Measurements from ENCODE around the gene CARS1. TPM values are rescaled to one million over a fixed set of nuclear protein-coding genes. Genes with fewer than 3 reads are reported as not detected.
A peak's percentile ranks its signal among the peaks of the same experiment; 100 is the strongest.

CARS1 gene
- total RNA-seq, 1 experiment from 2014 or later = 120 TPM

DNA sequence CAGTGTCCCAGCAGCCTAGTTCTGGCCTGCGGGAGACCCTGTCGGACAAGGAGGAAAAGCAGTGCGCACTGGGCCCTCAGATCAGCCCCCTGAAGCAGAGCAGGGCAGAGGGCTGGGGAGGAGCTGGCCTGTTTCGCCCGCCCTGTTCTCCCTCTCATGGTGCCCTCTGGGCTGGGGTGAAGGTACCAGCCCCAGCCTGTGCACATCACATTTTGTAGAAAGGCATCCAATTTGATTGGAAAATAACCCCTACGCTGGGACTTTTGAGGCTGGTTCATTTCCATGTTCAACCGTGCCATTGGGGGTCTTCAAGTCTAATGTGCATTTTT, 64.3 kb downstream of the CARS1 start:
- in situ Hi-C loops (cut with HindIII; ENCODE audit: low pct_unique_long_range_greater_than_20kb, low sequenced_read_pairs) (no loop called here), intact Hi-C loops (cut with micrococcal nuclease; ENCODE audit: unreplicated experiment) (no loop called here)
- no peak for TF ChIP-seq POLR2AphosphoS5 (IDR thresholded peaks at IDR 0.05; ENCODE audit: low read depth, low read length)
- no peak for TF ChIP-seq TCF7L2 (IDR thresholded peaks at IDR 0.05; ENCODE audit: low read depth, low read length)
- TF ChIP-seq, protein P1, sequence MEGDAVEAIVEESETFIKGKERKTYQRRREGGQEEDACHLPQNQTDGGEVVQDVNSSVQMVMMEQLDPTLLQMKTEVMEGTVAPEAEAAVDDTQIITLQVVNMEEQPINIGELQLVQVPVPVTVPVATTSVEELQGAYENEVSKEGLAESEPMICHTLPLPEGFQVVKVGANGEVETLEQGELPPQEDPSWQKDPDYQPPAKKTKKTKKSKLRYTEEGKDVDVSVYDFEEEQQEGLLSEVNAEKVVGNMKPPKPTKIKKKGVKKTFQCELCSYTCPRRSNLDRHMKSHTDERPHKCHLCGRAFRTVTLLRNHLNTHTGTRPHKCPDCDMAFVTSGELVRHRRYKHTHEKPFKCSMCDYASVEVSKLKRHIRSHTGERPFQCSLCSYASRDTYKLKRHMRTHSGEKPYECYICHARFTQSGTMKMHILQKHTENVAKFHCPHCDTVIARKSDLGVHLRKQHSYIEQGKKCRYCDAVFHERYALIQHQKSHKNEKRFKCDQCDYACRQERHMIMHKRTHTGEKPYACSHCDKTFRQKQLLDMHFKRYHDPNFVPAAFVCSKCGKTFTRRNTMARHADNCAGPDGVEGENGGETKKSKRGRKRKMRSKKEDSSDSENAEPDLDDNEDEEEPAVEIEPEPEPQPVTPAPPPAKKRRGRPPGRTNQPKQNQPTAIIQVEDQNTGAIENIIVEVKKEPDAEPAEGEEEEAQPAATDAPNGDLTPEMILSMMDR (IDR thresholded peaks at IDR 0.05) = no peak
- TF ChIP-seq, protein P2, sequence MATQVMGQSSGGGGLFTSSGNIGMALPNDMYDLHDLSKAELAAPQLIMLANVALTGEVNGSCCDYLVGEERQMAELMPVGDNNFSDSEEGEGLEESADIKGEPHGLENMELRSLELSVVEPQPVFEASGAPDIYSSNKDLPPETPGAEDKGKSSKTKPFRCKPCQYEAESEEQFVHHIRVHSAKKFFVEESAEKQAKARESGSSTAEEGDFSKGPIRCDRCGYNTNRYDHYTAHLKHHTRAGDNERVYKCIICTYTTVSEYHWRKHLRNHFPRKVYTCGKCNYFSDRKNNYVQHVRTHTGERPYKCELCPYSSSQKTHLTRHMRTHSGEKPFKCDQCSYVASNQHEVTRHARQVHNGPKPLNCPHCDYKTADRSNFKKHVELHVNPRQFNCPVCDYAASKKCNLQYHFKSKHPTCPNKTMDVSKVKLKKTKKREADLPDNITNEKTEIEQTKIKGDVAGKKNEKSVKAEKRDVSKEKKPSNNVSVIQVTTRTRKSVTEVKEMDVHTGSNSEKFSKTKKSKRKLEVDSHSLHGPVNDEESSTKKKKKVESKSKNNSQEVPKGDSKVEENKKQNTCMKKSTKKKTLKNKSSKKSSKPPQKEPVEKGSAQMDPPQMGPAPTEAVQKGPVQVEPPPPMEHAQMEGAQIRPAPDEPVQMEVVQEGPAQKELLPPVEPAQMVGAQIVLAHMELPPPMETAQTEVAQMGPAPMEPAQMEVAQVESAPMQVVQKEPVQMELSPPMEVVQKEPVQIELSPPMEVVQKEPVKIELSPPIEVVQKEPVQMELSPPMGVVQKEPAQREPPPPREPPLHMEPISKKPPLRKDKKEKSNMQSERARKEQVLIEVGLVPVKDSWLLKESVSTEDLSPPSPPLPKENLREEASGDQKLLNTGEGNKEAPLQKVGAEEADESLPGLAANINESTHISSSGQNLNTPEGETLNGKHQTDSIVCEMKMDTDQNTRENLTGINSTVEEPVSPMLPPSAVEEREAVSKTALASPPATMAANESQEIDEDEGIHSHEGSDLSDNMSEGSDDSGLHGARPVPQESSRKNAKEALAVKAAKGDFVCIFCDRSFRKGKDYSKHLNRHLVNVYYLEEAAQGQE (IDR thresholded peaks at IDR 0.05; ENCODE audit: insufficient read depth in 1 of 2, low read depth in 2 of 2, low read length in 1 of 2) = no peak
- no peak for TF ChIP-seq SIN3A (IDR thresholded peaks at IDR 0.05; ENCODE audit: borderline replicate concordance, insufficient read depth, low read depth, low read length)
- peak overlapping the region; percentile 97 for H3K27ac ChIP-seq (ENCODE audit: low read length)
- H3K36me3 ChIP-seq (ENCODE audit: control insufficient read depth, insufficient read depth, low read length) = no peaks in the 10 kb centered on the region; the same call in none of the 2 replicates
- H3K27me3 ChIP-seq (ENCODE audit: control insufficient read depth, insufficient read depth, low read length) = no peaks in the 10 kb centered on the region
- no peaks in the 10 kb centered on the region for H3K9me3 ChIP-seq (ENCODE audit: control insufficient read depth, insufficient read depth, low read depth, low read length)
- BruUV-seq (replicated peaks) = no TSS peak
- ChIA-PET POLR2A (no interaction called here), CTCF (no interaction called here)
- H3K4me3 ChIP-seq (ENCODE audit: low read depth in 2 of 2, low read length in 2 of 2) = peak overlapping the region; percentile 65 to 85
- DNase-seq (ENCODE audit: low read depth, low spot score) (no peak), ATAC-seq (peak; percentile 44)
- H3K4me1 ChIP-seq (ENCODE audit: control insufficient read depth, insufficient read depth, low read length) = peaks cover 33% of the 10 kb centered on the region

DNA sequence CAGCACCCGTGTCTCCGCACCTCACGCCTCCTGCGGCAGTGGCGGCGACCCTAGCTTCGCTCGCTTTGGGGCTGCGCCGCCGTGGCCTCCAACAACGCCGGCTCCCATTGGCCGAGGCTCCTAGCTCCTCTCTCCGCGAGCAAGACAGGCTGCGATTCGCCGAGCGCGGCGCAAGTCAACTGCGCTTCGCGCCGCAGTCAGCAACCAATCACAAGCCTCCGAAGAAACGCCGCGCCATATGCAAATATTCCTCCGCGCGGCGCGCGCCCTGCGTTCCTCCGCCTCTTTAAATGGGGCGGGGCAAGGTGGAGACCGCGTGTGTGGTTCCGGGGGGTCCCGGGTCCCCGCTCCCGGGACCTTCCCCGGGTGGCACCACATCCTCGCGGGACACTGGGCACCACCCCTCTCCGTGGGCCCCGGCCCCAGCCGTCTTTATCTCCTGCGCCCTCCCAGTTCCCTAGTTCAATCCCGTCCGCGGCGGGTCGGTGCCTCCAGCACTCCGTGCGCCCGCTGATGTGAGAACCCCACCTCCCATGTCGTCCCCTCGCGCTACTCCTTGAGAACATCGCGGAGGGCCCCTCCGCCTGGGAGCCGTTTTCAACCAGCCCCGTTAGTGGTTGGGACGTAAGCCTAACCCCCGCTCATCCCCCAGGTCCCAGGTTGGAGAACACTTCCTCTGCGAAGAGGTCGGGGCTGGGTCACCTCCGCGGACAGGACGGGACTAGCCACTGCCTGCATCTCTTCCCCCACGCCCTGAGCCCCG, 64.8 kb downstream of the CARS1 start, which contains the start of gene NAP1L4:
NAP1L4 (minus strand) TSS at position 96 of the 763 bp plus-strand sequence. CDS start 13,109 bp downstream, outside the sequence.
- ChIA-PET POLR2A (interaction anchor here (0.6 to 1.0 kb wide), 6 partner anchors 11 to 223 kb away, joined by 3 to 5 read pairs (median 3); no protein-coding TSS in a partner anchor), CTCF (interaction anchor here (0.6 to 1.3 kb wide), 3 partner anchors 18 to 247 kb away, joined by 3 to 4 read pairs (median 3); no protein-coding TSS in a partner anchor)
- H3K36me3 ChIP-seq (ENCODE audit: control insufficient read depth, insufficient read depth, low read length) = no peaks in the 10 kb centered on the region; the same call in none of the 2 replicates
- no peaks in the 10 kb centered on the region for H3K27me3 ChIP-seq (ENCODE audit: control insufficient read depth, insufficient read depth, low read length)
- DNase-seq (ENCODE audit: low read depth, low spot score) = peak; percentile 92
- peak; percentile 94 for ATAC-seq
- H3K9me3 ChIP-seq (ENCODE audit: control insufficient read depth, insufficient read depth, low read depth, low read length) = no peaks in the 10 kb centered on the region
- in situ Hi-C loops (cut with HindIII; ENCODE audit: low pct_unique_long_range_greater_than_20kb, low sequenced_read_pairs) (no loop called here), intact Hi-C loops (cut with micrococcal nuclease; ENCODE audit: unreplicated experiment) (no loop called here)
- BruUV-seq (replicated peaks) = TSS peak; percentile 95
- H3K27ac ChIP-seq (ENCODE audit: low read length) = peak within 1 kb of the TSS; percentile 97
- H3K4me1 ChIP-seq (ENCODE audit: control insufficient read depth, insufficient read depth, low read length) = peaks cover 35% of the 10 kb centered on the region
- TF ChIP-seq, protein P2 (IDR thresholded peaks at IDR 0.05; ENCODE audit: insufficient read depth in 1 of 2, low read depth in 2 of 2, low read length in 1 of 2) = no peak
- TF ChIP-seq POLR2AphosphoS5 (IDR thresholded peaks at IDR 0.05; ENCODE audit: low read depth, low read length) (peak; percentile 94), SIN3A (IDR thresholded peaks at IDR 0.05; ENCODE audit: borderline replicate concordance, insufficient read depth, low read depth, low read length) (peak; percentile 95), TCF7L2 (IDR thresholded peaks at IDR 0.05; ENCODE audit: low read depth, low read length) (peak; percentile 30; the same call in 1 of the 2 replicates)
- TF ChIP-seq, protein P1 (IDR thresholded peaks at IDR 0.05) = no peak
- H3K4me3 ChIP-seq (ENCODE audit: low read depth in 2 of 2, low read length in 2 of 2) = peak within 1 kb of the TSS; percentile 65 to 98
